BLaER1 treated with 17β-estradiol and CSF1 and Interleukin-3, amounts not matched to agents 10 nM and 100 nM (cell line): Measurements from ENCODE around the gene PRKAR1B.
A peak's percentile ranks its signal among the peaks of the same experiment; 100 is the strongest.
"Not testable (repeated sequence)": the region's sequence is repeated elsewhere in the genome, so short reads cannot be mapped to it uniquely, and the experiment has no call there.

Experiments
- H3K27ac ChIP-seq, 11 experiments: shearing (Covaris generic); formaldehyde crosslinking; 2 replicates each; pipeline ENCODE4 v1.8.1; 2022
- H3K27me3 ChIP-seq, 11 experiments: shearing (Covaris generic); formaldehyde crosslinking; 2 replicates each; pipeline ENCODE4 v1.8.1; 2022
- H3K36me3 ChIP-seq, 11 experiments: shearing (Covaris generic); formaldehyde crosslinking; 2 replicates each; pipeline ENCODE4 v1.8.1; 2022
- H3K4me1 ChIP-seq, 10 experiments: shearing (Covaris generic); formaldehyde crosslinking; 2 replicates each; pipeline ENCODE4 v1.8.1; 2022
- H3K4me2 ChIP-seq, 11 experiments: shearing (Covaris generic); formaldehyde crosslinking; 2 replicates each; pipeline ENCODE4 v1.8.1; 2022
- H3K4me3 ChIP-seq, 10 experiments: shearing (Covaris generic); formaldehyde crosslinking; 2 replicates each; pipeline ENCODE4 v1.8.1; 2022
- H3K9ac ChIP-seq, 11 experiments: shearing (Covaris generic); formaldehyde crosslinking; 2 replicates each; pipeline ENCODE4 v1.8.1; 2022
- H3K9me3 ChIP-seq, 11 experiments: shearing (Covaris generic); formaldehyde crosslinking; replicated peaks in 1 of 11; 2 replicates each; pipeline ENCODE4 v1.8.1; 2022
- H4K20me1 ChIP-seq, 11 experiments: shearing (Covaris generic); formaldehyde crosslinking; 2 replicates each; pipeline ENCODE4 v1.8.1; 2022
- Cebpa-rat ChIP-seq, 11 experiments: shearing (Covaris generic); IDR thresholded peaks; 2 replicates each; pipeline ENCODE4 v1.8.1; 2022

The PRKAR1B gene

DNA sequence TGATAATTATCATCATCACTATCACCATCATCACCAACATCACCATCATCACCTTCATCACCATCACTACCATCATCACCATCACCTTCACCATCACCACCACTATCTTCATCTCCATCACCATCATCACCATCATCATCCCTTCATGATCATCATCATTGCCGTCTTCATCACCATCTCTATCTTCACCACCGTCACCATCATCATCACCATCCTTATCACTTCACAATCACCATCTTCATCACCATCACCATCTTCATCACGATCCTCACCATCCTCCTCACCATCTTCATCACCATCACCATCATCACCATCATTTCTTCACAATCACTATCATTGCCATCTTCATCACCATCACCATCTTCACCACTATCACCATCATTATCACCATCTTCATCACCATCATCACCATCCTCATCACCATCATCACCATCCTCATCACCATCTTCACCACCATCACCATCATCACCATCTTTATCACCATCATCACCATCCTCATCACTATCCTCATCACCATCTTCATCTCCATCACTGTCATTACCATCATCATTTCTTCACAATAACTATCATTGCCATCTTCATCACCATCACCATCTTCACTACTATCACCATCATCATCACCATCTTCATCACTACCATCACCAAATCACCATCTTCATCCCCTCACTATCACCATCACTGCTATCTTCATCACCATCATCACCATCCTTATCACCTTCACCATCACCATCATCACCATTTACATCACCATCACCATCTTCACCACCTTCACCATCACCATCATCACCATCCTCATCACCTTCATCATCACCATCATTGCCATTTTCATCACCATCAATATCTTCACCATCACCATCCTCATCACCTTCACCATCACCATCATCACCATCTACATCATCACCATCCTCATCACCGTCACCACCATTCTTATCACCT is 73.0 kb downstream of the PRKAR1B start:
- Histone ChIP-seq H3K36me3 (peaks cover 0 to 22% (median 9%) of the 10 kb centered on the region in 11 experiments; a peak in 12 of 22 replicates), H3K9me3 (peaks cover 50 to 67% (median 57%) of the 10 kb centered on the region in 11 experiments), H3K4me2 (no peak overlapping the region), H3K4me3 (no peak overlapping the region), H3K27ac (no peak overlapping the region), H3K9ac (no peak overlapping the region), H3K4me1 (peaks cover 0 to 5% (median 0%) of the 10 kb centered on the region in 10 experiments; a peak in 2 of 20 replicates), H4K20me1 (no peaks in the 10 kb centered on the region), H3K27me3 (no peaks in the 10 kb centered on the region)
- TF ChIP-seq Cebpa-rat (IDR thresholded peaks at IDR 0.05): no peak

- Histone ChIP-seq H3K4me2 (no peak overlapping the region), H3K9ac (no peak overlapping the region), H3K27me3 (no peaks in the 10 kb centered on the region), H3K36me3 (peaks cover 0 to 17% (median 7%) of the 10 kb centered on the region in 11 experiments; a peak in 9 of 22 replicates), H3K27ac (no peak overlapping the region), H3K4me1 (peaks cover 0 to 5% (median 0%) of the 10 kb centered on the region in 10 experiments; a peak in 2 of 20 replicates), H3K4me3 (peak overlapping the region in 1 of 10 experiments; percentile 29; a peak in 2 of 20 replicates), H4K20me1 (no peaks in the 10 kb centered on the region), H3K9me3 (peaks cover 43 to 58% (median 51%) of the 10 kb centered on the region in 11 experiments)
- no peak for TF ChIP-seq Cebpa-rat (IDR thresholded peaks at IDR 0.05)
These were observed 74.2 kb downstream of the PRKAR1B start for GRCh38 chr7:652881-653280.

DNA sequence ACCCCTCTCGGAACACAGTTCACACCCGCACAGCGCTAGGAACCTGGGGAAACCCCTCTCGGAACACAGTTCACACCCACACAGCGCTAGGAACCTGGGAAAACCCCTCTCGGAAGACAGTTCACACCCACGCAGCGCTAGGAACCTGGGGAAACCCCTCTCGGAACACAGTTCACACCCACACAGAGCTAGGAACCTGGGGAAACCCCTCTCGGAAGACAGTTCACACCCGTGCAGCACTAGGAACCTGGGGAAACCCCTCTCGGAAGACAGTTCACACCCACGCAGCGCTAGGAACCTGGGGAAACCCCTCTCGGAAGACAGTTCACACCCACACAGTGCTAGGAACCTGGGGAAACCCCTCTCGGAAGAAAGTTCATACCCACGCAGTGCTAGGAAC is 74.9 kb downstream of the PRKAR1B start:
- H3K27ac ChIP-seq, H3K9ac ChIP-seq, H3K4me3 ChIP-seq, H4K20me1 ChIP-seq, H3K4me1 ChIP-seq, H3K4me2 ChIP-seq, H3K27me3 ChIP-seq: not testable (repeated sequence)
- peaks cover 43 to 58% (median 51%) of the 10 kb centered on the region in 11 experiments for H3K9me3 ChIP-seq
- H3K36me3 ChIP-seq: peaks cover 0 to 17% (median 7%) of the 10 kb centered on the region in 11 experiments; a peak in 9 of 22 replicates

- H3K4me2 ChIP-seq: no peak overlapping the region
- no peak overlapping the region for H3K9ac ChIP-seq
- H3K27me3 ChIP-seq: no peaks in the 10 kb centered on the region
- no peak for TF ChIP-seq Cebpa-rat (IDR thresholded peaks at IDR 0.05)
- H3K4me3 ChIP-seq: no peak overlapping the region
- peaks cover 43 to 55% (median 49%) of the 10 kb centered on the region in 11 experiments for H3K9me3 ChIP-seq
- H4K20me1 ChIP-seq: no peaks in the 10 kb centered on the region
- H3K36me3 ChIP-seq: peaks cover 0 to 17% (median 7%) of the 10 kb centered on the region in 11 experiments; a peak in 9 of 22 replicates
- H3K27ac ChIP-seq: no peak overlapping the region
- H3K4me1 ChIP-seq: no peaks in the 10 kb centered on the region
These were observed 75.9 kb downstream of the PRKAR1B start for GRCh38 chr7:651032-651728.

GRCh38 chr7:650339-651031 is 76.6 kb downstream of the PRKAR1B start:
- Histone ChIP-seq H3K4me2 (no peak overlapping the region), H3K9me3 (peaks cover 37 to 49% (median 42%) of the 10 kb centered on the region in 11 experiments), H3K27me3 (no peaks in the 10 kb centered on the region), H3K4me1 (peaks cover 0 to 4% (median 0%) of the 10 kb centered on the region in 10 experiments; a peak in 1 of 20 replicates), H3K9ac (no peak overlapping the region), H3K4me3 (no peak overlapping the region), H4K20me1 (no peaks in the 10 kb centered on the region), H3K27ac (no peak overlapping the region), H3K36me3 (peaks cover 0 to 17% (median 7%) of the 10 kb centered on the region in 11 experiments; a peak in 9 of 22 replicates)
- no peak for TF ChIP-seq Cebpa-rat (IDR thresholded peaks at IDR 0.05)

GRCh38 chr7:646951-647350 is 80.1 kb downstream of the PRKAR1B start:
- H3K27ac ChIP-seq: no peak overlapping the region
- no peak for TF ChIP-seq Cebpa-rat (IDR thresholded peaks at IDR 0.05)
- peaks cover 0 to 9% (median 0%) of the 10 kb centered on the region in 10 experiments; a peak in 2 of 20 replicates for H3K4me1 ChIP-seq
- peaks cover 18 to 37% (median 26%) of the 10 kb centered on the region in 11 experiments for H3K9me3 ChIP-seq
- no peak overlapping the region for H3K9ac ChIP-seq
- no peaks in the 10 kb centered on the region for H4K20me1 ChIP-seq
- no peaks in the 10 kb centered on the region for H3K27me3 ChIP-seq
- no peak overlapping the region for H3K4me3 ChIP-seq
- H3K36me3 ChIP-seq: no peaks in the 10 kb centered on the region
- H3K4me2 ChIP-seq: no peak overlapping the region

DNA sequence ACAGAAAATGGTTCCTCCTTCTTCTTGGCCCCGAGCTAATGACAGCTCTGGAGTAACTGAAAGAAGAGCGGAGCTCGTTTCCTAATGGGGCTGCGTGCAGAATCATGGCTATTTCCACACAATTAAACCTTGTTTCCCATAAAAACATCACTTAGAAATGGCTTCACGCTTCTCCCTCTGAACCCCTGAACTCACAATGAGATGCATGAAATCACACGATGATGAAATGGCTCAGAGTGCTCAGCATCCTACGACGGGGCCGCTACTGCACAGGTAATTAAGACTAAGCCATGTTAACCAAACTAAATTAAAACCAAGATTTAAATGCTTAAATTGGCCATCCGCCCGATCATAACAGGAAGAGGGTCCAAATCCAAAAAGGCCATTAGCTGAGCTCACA is 80.6 kb downstream of the PRKAR1B start:
- no peak overlapping the region for H3K9ac ChIP-seq
- H3K4me2 ChIP-seq: no peak overlapping the region
- H4K20me1 ChIP-seq: no peaks in the 10 kb centered on the region
- peaks cover 14 to 35% (median 25%) of the 10 kb centered on the region in 11 experiments; a peak in 21 of 22 replicates for H3K9me3 ChIP-seq
- no peak overlapping the region for H3K4me3 ChIP-seq
- peaks cover 0 to 9% (median 0%) of the 10 kb centered on the region in 10 experiments; a peak in 2 of 20 replicates for H3K4me1 ChIP-seq
- H3K27ac ChIP-seq: no peak overlapping the region
- H3K27me3 ChIP-seq: no peaks in the 10 kb centered on the region
- H3K36me3 ChIP-seq: no peaks in the 10 kb centered on the region
- no peak for TF ChIP-seq Cebpa-rat (IDR thresholded peaks at IDR 0.05)

- no peak overlapping the region for H3K9ac ChIP-seq
- no peaks in the 10 kb centered on the region for H3K36me3 ChIP-seq
- TF ChIP-seq Cebpa-rat (IDR thresholded peaks at IDR 0.05): no peak
- no peaks in the 10 kb centered on the region for H3K27me3 ChIP-seq
- H4K20me1 ChIP-seq: no peaks in the 10 kb centered on the region
- no peak overlapping the region for H3K27ac ChIP-seq
- H3K9me3 ChIP-seq: peaks cover 8 to 31% (median 20%) of the 10 kb centered on the region in 11 experiments; a peak in 19 of 22 replicates
- H3K4me3 ChIP-seq: no peak overlapping the region
- H3K4me2 ChIP-seq: no peak overlapping the region
- peaks cover 0 to 9% (median under 1%) of the 10 kb centered on the region in 10 experiments; a peak in 3 of 20 replicates for H3K4me1 ChIP-seq
These were observed 81.5 kb downstream of the PRKAR1B start for GRCh38 chr7:645606-646005.
